ENCODE measurements around the gene CDH3. TPM values are rescaled to one million over a fixed set of nuclear protein-coding genes. Genes with fewer than 3 reads are reported as not detected.

Gene CDH3
- total RNA-seq, 1 experiment from 2014 or later: 0.55 TPM

GRCh38 chr16:68722119-68723024 is 77.3 kb downstream of the CDH3 start:
- in situ Hi-C loops (cut with HindIII; ENCODE audit: low pct_unique_long_range_greater_than_20kb, low sequenced_read_pairs): no loop called here
- no peak for DNase-seq (ENCODE audit: low read depth, low spot score)

DNA sequence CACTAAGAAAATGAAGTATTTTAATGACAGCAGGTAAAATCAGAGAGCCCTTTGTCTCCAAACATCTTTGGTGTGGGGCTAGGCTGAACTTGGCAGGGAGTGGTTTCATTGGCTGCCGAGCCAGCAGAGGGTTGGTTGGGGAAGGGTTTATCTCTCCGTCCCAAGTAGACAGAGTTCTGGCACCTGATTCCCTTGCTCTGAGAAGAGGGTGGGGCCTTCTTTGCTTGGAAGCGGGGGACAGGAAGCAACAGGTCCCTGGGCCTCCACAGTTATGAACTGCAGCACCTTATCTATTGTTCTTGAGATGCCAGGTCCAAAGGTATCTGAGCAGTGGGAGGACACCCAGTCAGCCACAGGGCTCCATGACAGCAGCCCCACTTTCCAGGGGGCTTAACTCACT is 79.7 kb downstream of the CDH3 start:
- in situ Hi-C loops (cut with HindIII; ENCODE audit: low pct_unique_long_range_greater_than_20kb, low sequenced_read_pairs): no loop called here
- no peak for DNase-seq (ENCODE audit: low read depth, low spot score)

DNA sequence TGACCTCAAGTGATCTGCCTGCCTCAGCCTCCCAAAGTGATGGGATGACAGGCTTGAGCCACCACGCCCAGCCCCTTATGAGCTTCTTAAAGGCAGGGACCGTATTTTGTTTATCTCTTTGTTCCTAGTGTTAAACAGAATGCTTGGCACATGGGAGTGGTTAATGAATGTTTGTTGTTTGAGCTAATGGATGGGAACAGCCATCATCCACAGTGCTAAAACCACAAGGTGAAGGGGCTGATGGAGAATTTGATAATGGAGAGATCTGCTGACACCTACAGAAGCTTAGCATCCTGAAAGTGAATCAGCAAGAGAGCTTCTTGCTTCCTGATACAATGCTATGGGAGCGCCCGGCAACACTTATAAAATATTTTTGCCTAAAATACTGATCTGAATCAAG is 83.4 kb downstream of the CDH3 start:
- DNase-seq (ENCODE audit: low read depth, low spot score): no peak
- in situ Hi-C loops (cut with HindIII; ENCODE audit: low pct_unique_long_range_greater_than_20kb, low sequenced_read_pairs): no loop called here

GRCh38 chr16:68731637-68732036 is 86.5 kb downstream of the CDH3 start:
- DNase-seq (ENCODE audit: low read depth, low spot score): no peak
- in situ Hi-C loops (cut with HindIII; ENCODE audit: low pct_unique_long_range_greater_than_20kb, low sequenced_read_pairs): no loop called here

DNA sequence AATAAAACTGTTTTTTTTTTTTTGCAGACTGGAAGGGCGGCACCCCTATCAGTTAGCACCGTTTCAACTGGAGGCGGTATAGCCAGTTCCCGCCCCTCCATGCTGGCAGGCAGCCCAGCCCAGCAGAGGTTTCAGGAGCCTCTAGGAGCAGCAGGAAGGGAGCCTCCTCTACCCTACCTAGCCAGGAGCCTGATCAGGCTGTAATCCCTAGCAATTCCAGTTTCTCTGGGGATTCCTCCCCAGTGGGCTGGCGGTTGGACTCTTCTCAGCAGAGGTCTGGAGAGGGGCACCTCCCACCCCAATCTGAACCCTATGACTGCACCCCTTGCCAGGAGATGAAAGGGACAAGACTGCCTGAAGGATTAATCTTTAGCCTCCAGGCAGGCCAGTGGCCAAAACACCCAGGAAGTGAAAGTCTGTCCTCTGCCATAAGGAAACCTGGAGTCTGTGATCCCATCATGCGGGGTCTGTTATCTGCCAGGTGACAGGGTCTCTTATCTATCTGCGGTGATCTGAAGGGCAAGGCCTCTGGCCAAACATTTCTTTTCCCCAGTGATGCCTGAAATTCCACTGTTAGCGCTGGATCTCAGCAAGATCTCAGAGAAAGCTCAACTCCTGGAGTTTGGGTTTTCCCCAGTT is 87.1 kb downstream of the CDH3 start:
- in situ Hi-C loops (cut with HindIII; ENCODE audit: low pct_unique_long_range_greater_than_20kb, low sequenced_read_pairs): no loop called here
- peak; percentile 51 for DNase-seq (ENCODE audit: low read depth, low spot score)

GRCh38 chr16:68732741-68733399 is 87.8 kb downstream of the CDH3 start:
- in situ Hi-C loops (cut with HindIII; ENCODE audit: low pct_unique_long_range_greater_than_20kb, low sequenced_read_pairs): no loop called here
- DNase-seq (ENCODE audit: low read depth, low spot score): no peak

DNA sequence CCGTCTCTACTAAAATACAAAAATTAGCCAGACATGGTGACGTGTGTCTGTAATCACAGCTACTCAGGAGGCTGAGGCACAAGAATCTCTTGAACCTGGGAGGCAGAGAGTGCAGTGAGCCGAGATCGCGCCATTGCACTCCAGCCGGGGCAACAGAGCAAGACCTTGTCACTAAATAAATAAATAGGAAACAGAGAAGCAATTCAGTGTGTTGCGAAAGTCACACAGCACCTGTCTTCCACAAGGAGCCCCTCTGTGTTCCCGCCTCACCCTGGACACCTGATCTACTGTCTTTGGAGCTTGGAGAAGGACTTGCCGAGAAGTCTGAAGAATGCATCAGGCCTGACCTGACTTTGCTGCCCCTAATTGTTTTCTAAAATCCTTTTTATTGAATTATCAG is 88.5 kb downstream of the CDH3 start:
- DNase-seq (ENCODE audit: low read depth, low spot score): no peak
- in situ Hi-C loops (cut with HindIII; ENCODE audit: low pct_unique_long_range_greater_than_20kb, low sequenced_read_pairs): no loop called here

GRCh38 chr16:68734782-68735181 is 89.7 kb downstream of the CDH3 start:
- DNase-seq (ENCODE audit: low read depth, low spot score): no peak
- in situ Hi-C loops (cut with HindIII; ENCODE audit: low pct_unique_long_range_greater_than_20kb, low sequenced_read_pairs): no loop called here

DNA sequence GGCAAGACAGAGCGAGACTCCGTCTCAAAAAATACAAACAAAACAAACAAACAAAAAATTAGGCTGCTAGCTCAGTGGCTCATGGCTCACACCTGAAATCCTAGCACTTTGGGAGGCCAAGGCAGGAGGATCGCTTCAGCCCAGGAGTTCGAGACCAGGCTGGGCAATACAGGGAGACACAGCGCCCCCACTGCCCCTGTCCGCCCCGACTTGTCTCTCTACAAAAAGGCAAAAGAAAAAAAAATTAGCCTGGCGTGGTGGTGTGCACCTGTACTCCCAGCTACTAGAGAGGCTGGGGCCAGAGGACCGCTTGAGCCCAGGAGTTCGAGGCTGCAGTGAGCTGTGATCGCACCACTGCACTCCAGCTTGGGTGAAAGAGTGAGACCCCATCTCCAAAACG is 91.5 kb downstream of the CDH3 start:
- in situ Hi-C loops (cut with HindIII; ENCODE audit: low pct_unique_long_range_greater_than_20kb, low sequenced_read_pairs): no loop called here

DNA sequence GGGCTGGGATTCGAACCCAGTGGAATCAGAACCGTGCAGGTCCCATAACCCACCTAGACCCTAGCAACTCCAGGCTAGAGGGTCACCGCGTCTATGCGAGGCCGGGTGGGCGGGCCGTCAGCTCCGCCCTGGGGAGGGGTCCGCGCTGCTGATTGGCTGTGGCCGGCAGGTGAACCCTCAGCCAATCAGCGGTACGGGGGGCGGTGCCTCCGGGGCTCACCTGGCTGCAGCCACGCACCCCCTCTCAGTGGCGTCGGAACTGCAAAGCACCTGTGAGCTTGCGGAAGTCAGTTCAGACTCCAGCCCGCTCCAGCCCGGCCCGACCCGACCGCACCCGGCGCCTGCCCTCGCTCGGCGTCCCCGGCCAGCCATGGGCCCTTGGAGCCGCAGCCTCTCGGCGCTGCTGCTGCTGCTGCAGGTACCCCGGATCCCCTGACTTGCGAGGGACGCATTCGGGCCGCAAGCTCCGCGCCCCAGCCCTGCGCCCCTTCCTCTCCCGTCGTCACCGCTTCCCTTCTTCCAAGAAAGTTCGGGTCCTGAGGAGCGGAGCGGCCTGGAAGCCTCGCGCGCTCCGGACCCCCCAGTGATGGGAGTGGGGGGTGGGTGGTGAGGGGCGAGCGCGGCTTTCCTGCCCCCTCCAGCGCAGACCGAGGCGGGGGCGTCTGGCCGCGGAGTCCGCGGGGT is 92.1 kb downstream of the CDH3 start, which contains the start of gene CDH1:
CDH1 (plus strand) TSS at position 247 of the 684 bp plus-strand sequence; CDS start at position 371, 124 bp downstream.
- DNase-seq (ENCODE audit: low read depth, low spot score): no peak
- in situ Hi-C loops (cut with HindIII; ENCODE audit: low pct_unique_long_range_greater_than_20kb, low sequenced_read_pairs): no loop called here

More for the DNA sequence above, 91.5 kb downstream of the CDH3 start:
- DNase-seq (ENCODE audit: low read depth, low spot score): no peak

GRCh38 chr16:68737730-68738629 is 92.9 kb downstream of the CDH3 start:
- no peak for DNase-seq (ENCODE audit: low read depth, low spot score)
- in situ Hi-C loops (cut with HindIII; ENCODE audit: low pct_unique_long_range_greater_than_20kb, low sequenced_read_pairs): no loop called here

DNA sequence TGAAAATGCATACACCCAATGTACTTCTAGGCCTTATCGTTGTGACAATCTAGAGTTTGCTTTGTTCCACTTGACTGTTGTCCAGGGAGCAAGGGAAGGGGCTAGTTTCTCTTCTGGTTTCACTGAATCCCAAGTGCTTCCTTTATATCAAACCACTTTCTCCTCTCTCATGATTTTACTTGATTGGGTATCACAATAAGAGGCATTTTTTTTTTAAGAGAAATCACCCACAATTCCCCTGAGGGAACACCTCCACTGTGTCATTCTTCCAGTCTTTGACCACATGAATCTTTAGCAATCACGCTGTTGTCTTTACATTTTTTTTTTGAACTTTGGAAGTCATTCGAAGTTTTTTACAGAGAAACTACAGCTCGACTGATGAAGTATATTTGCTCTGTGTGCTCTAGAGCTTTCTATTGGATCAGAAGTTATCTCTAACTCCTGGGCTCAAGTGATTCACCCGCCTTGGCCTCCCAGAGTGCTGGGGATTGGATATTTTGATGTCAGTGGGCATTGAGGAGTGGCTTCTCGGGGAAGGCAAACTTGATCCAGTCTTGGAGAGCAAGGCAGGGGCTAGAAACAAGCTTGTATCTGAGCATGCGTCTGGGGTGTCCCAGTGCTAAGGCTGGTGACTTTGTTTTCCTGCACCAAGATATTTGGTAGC is 95.0 kb downstream of the CDH3 start:
- in situ Hi-C loops (cut with HindIII; ENCODE audit: low pct_unique_long_range_greater_than_20kb, low sequenced_read_pairs): no loop called here
- peak; percentile 16 for DNase-seq (ENCODE audit: low read depth, low spot score)

DNA sequence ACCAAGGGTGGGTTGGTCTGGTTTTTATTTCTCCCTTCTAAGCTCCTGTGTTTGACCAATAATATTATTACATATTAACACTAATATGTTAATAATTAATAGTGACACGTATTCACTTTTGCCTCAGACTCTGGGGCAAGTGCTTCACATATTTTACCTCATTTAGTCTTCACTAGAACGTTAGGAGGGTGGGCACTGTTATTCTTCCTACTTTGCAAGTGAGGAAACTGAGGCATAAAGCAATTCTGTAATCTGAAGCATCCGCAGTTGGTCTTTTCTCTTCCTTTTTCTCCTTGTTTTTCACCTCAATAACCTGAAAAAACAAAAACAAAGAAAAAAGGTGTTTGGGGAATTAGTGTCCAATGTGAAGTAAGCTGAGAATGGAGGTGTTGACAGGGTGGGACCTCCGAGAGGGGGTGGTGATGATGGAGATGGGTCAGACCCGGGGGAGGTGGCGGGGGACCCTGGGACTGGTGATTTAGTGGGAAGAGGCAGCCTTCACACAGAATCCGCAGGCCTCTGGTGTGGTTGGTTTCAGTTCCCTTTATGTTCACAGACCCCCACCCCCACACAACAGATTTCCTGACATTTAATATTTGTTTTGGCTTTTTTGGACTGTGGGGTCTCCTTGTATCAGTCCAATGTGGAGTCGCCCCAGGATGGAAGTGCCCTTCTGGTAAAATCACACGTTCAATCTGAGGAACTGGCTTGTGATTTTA is 95.7 kb downstream of the CDH3 start:
- in situ Hi-C loops (cut with HindIII; ENCODE audit: low pct_unique_long_range_greater_than_20kb, low sequenced_read_pairs): no loop called here
- DNase-seq (ENCODE audit: low read depth, low spot score): no peak

- in situ Hi-C loops (cut with HindIII; ENCODE audit: low pct_unique_long_range_greater_than_20kb, low sequenced_read_pairs): no loop called here
Measured at GRCh38 chr16:68743664-68744063, 98.6 kb downstream of the CDH3 start.

DNA sequence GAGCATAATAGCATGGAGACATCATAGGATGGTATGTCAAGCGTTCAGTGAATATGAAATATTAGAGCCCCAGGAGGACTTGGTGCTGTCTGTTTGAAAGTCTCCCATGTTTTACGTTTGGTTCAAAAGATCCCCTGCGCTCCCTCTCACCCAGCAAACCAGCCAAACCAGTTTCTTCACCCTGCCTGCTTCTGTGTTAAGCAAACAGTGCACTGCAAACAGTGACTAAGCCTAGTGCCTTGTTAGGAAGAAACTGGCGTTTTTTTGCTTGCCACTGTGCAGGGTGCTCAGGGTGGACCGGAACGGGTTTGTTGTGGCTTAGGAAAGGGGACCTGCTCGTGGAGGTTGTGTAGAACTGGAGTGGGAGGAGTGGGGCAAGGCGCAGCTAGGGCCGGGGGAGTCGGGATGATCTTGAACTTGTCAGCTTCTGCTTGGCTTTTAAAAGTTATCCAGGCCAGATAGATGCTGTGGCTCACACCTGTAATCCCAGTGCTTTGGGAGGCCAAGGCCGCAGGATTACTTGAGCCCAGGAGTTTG is 99.7 kb downstream of the CDH3 start:
- no peak for DNase-seq (ENCODE audit: low read depth, low spot score)

More at GRCh38 chr16:68743664-68744063, 98.6 kb downstream of the CDH3 start:
- no peak for DNase-seq (ENCODE audit: low read depth, low spot score)

DNA sequence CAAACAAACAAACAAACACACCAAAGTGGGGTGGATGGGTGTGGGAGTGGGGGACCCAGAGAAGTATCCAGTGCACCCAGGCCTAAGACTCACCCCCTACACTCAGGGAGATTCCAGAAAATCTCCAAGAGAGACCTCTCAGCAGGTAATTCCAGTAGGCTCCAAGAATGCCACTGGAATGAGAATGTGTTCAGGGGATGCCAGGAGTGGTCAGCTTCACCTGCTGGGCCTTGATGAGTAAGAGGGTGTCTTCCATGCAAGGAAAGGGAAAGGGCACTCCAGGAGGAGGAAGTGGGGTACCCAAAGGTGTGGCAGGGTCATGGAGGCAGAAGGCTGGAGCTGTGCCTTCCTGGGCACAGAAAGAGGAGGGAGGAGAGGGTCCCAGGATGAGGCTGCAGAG is 101.8 kb downstream of the CDH3 start:
- DNase-seq (ENCODE audit: low read depth, low spot score): no peak
- in situ Hi-C loops (cut with HindIII; ENCODE audit: low pct_unique_long_range_greater_than_20kb, low sequenced_read_pairs): no loop called here

More for the DNA sequence above, 99.7 kb downstream of the CDH3 start:
- in situ Hi-C loops (cut with HindIII; ENCODE audit: low pct_unique_long_range_greater_than_20kb, low sequenced_read_pairs): no loop called here

Measured in SK-MEL-5 (cell line).